WTC11 (cell line): ENCODE measurements around the gene KRTAP4-6. TPM values are rescaled to one million over a fixed set of nuclear protein-coding genes. Genes with fewer than 3 reads are reported as not detected.

ENCODE experiments used
- ATAC-seq: fragments of 200-7000 bp; cut with Tn5 transposase; 2 replicates; pipeline ENCODE4 v1.10.0; 2021; ENCODE audit warnings: mild to moderate bottlenecking, moderate library complexity
- CTCF ChIA-PET: fragments of 300-600 bp; sonication (Branson Sonifier 250); formaldehyde crosslinking; loops from one replicate; lab custom pipeline; 2021; ENCODE audit warnings: antibody characterized with exemption; lab: Charles Lee
- POLR2A ChIA-PET: fragments of 350-600 bp; sonication (Branson Sonifier 250); formaldehyde crosslinking; loops from one replicate; lab custom pipeline; 2021; ENCODE audit warnings: antibody characterized with exemption; lab: Charles Lee
- DNase-seq: peaks from one replicate; pipeline ENCODE4 v3.0.0; 2021; ENCODE audit warnings: low spot score
- H3K27ac Mint-ChIP-seq: 2 replicates; pipeline ENCODE4 v1.8.0; 2021; ENCODE audit warnings: mixed read lengths
- H3K27me3 Mint-ChIP-seq: 2 replicates; pipeline ENCODE4 v1.8.0; 2021; ENCODE audit warnings: low read depth, mild to moderate bottlenecking, moderate library complexity, mixed read lengths
- H3K36me3 Mint-ChIP-seq: 2 replicates; pipeline ENCODE4 v1.8.0; 2021; ENCODE audit warnings: mixed read lengths
- H3K4me1 Mint-ChIP-seq: 2 replicates; pipeline ENCODE4 v1.8.0; 2022; ENCODE audit warnings: mixed read lengths
- H3K4me3 Mint-ChIP-seq: 2 replicates; pipeline ENCODE4 v1.8.0; 2021; ENCODE audit warnings: mild to moderate bottlenecking, moderate library complexity, mixed read lengths
- H3K9me3 Mint-ChIP-seq: 2 replicates; pipeline ENCODE4 v1.8.0; 2021; ENCODE audit warnings: mixed read lengths
- CBFB ChIP-seq: sonication (generic); formaldehyde crosslinking; IDR thresholded peaks from 2 replicates; pipeline ENCODE4 v1.8.1; 2022; ENCODE audit warnings: mild to moderate bottlenecking, low read depth, missing genetic modification reagents
- CREB1 ChIP-seq: sonication (generic); formaldehyde crosslinking; IDR thresholded peaks from 2 replicates; pipeline ENCODE4 v1.8.0; 2023; ENCODE audit warnings: mild to moderate bottlenecking, missing genetic modification reagents
- CREM ChIP-seq: sonication (generic); formaldehyde crosslinking; IDR thresholded peaks from 2 replicates; pipeline ENCODE4 v1.8.1; 2022; ENCODE audit warnings: mild to moderate bottlenecking, missing genetic modification reagents, moderate library complexity
- GABPB1 ChIP-seq: sonication (generic); formaldehyde crosslinking; IDR thresholded peaks from 2 replicates; pipeline ENCODE4 v1.8.1; 2023; ENCODE audit warnings: mild to moderate bottlenecking, missing genetic modification reagents
- GRHL2 ChIP-seq: fragments of 250-450 bp; sonication (Bioruptor Pico); IDR thresholded peaks from 2 replicates; pipeline ENCODE4 v1.8.0; 2022; ENCODE audit warnings: mild to moderate bottlenecking, moderate library complexity; ENCODE audit not compliant: insufficient replicate concordance, severe bottlenecking
- HMGA2 ChIP-seq: fragments of 250-450 bp; sonication (Bioruptor Pico); IDR thresholded peaks from 2 replicates; pipeline ENCODE4 v1.4.0; 2021; ENCODE audit warnings: mild to moderate bottlenecking, moderate library complexity
- JAZF1 ChIP-seq: fragments of 250-450 bp; sonication (Bioruptor Pico); IDR thresholded peaks from 2 replicates; pipeline ENCODE4 v1.9.0; 2021; ENCODE audit warnings: moderate library complexity, mild to moderate bottlenecking, inconsistent platforms
- JUN ChIP-seq: sonication (generic); formaldehyde crosslinking; IDR thresholded peaks from 2 replicates; pipeline ENCODE4 v1.8.0; 2023; ENCODE audit warnings: mild to moderate bottlenecking, missing genetic modification reagents
- KAT7 ChIP-seq: sonication (generic); formaldehyde crosslinking; IDR thresholded peaks from 2 replicates; pipeline ENCODE4 v1.8.1; 2023; ENCODE audit warnings: missing genetic modification reagents, mild to moderate bottlenecking, borderline replicate concordance
- MYBL2 ChIP-seq: sonication (generic); formaldehyde crosslinking; IDR thresholded peaks from 2 replicates; pipeline ENCODE4 v1.8.1; 2023; ENCODE audit warnings: mild to moderate bottlenecking, moderate library complexity, missing genetic modification reagents
- NFE2L1 ChIP-seq: sonication (generic); formaldehyde crosslinking; IDR thresholded peaks from 2 replicates; pipeline ENCODE4 v1.8.1; 2023; ENCODE audit warnings: missing genetic modification reagents
- NFYB ChIP-seq: sonication (generic); formaldehyde crosslinking; conservative IDR thresholded peaks from 2 replicates; pipeline ENCODE4 v1.8.0; 2022; ENCODE audit warnings: low read depth, missing genetic modification reagents
- NR1H2 ChIP-seq: sonication (generic); formaldehyde crosslinking; IDR thresholded peaks from 2 replicates; pipeline ENCODE4 v1.9.0; 2021; ENCODE audit warnings: mild to moderate bottlenecking, moderate library complexity, missing genetic modification reagents
- NR2C2 ChIP-seq: sonication (generic); formaldehyde crosslinking; IDR thresholded peaks from 2 replicates; pipeline ENCODE4 v1.8.0; 2022; ENCODE audit warnings: mild to moderate bottlenecking, missing genetic modification reagents
- PRRX2 ChIP-seq: fragments of 250-450 bp; sonication (Bioruptor Pico); IDR thresholded peaks from 2 replicates; pipeline ENCODE4 v1.8.0; 2021; ENCODE audit warnings: mild to moderate bottlenecking
- SMAD4 ChIP-seq: sonication (generic); formaldehyde crosslinking; IDR thresholded peaks from 2 replicates; pipeline ENCODE4 v1.8.0; 2022; ENCODE audit warnings: mild to moderate bottlenecking, missing genetic modification reagents
- ZNF396 ChIP-seq: fragments of 250-450 bp; sonication (Bioruptor Pico); IDR thresholded peaks from 2 replicates; pipeline ENCODE4 v1.8.0; 2021; ENCODE audit warnings: mild to moderate bottlenecking, moderate library complexity, borderline replicate concordance
- ZNF425 ChIP-seq: fragments of 250-450 bp; sonication (Bioruptor Pico); conservative IDR thresholded peaks from 2 replicates; pipeline ENCODE4 v1.9.0; 2021; ENCODE audit warnings: mild to moderate bottlenecking
- ZNF671 ChIP-seq: fragments of 250-450 bp; sonication (Bioruptor Pico); IDR thresholded peaks from 2 replicates; pipeline ENCODE4 v1.8.0; 2021; ENCODE audit warnings: mild to moderate bottlenecking
- total RNA-seq: library from RNA; stranded (reverse); gene quantifications from 3 replicates; pipeline ENCODE4 v1.2.3, GENCODE V29; 2021
- TF ChIP-seq, protein P1 (sequence below): sonication (generic); formaldehyde crosslinking; IDR thresholded peaks from 2 replicates; pipeline ENCODE4 v1.8.0; 2022; ENCODE audit warnings: mild to moderate bottlenecking, missing genetic modification reagents
- TF ChIP-seq, protein P2 (sequence below): sonication (generic); formaldehyde crosslinking; IDR thresholded peaks from 2 replicates; pipeline ENCODE4 v1.8.1; 2022; ENCODE audit warnings: low read depth, mild to moderate bottlenecking, moderate library complexity, missing genetic modification reagents, borderline replicate concordance
- TF ChIP-seq, protein P3 (sequence below): sonication (generic); formaldehyde crosslinking; IDR thresholded peaks from 2 replicates; pipeline ENCODE4 v1.8.1; 2022; ENCODE audit warnings: mild to moderate bottlenecking, missing genetic modification reagents, moderate library complexity, borderline replicate concordance
- TF ChIP-seq, protein P4 (sequence below): sonication (generic); formaldehyde crosslinking; IDR thresholded peaks from 2 replicates; pipeline ENCODE4 v1.8.0; 2022; ENCODE audit warnings: mild to moderate bottlenecking, missing genetic modification reagents
- TF ChIP-seq, protein P5 (sequence below): sonication (generic); formaldehyde crosslinking; IDR thresholded peaks from 2 replicates; pipeline ENCODE4 v1.8.1; 2023; ENCODE audit warnings: mild to moderate bottlenecking, missing genetic modification reagents
- TF ChIP-seq, protein P6 (sequence below): sonication (generic); formaldehyde crosslinking; IDR thresholded peaks from 2 replicates; pipeline ENCODE4 v1.8.1; 2022; ENCODE audit warnings: mild to moderate bottlenecking, moderate library complexity, missing genetic modification reagents

Gene KRTAP4-6
- total RNA-seq, 1 experiment from 2014 or later, result not detected

GRCh38 chr17:41133880-41134735, 6.2 kb downstream of the KRTAP4-6 start:
- CTCF ChIA-PET, result no interaction called here
- DNase-seq (no peak), ATAC-seq (no peak)

DNA sequence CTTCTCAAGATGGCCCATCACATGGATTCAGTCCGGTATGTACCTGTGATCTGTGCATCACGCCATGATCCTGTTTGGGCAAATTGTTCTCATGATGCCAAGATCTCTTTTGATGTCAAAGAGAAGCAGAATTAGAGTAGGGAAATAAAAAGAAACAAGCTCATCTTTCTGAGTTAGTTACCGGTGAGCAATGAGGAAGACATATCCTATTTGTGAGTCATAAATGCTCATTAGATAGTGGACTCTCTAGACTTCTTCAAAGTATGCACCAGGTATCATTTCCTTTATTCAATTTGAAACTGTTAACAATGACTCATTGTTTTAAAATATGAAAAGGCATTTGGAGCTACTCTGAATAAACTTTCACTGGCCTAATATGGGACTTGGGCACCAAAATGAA, 8.4 kb downstream of the KRTAP4-6 start:
- H3K27me3 Mint-ChIP-seq, result no peaks in the 10 kb centered on the region
- H3K9me3 Mint-ChIP-seq, result peaks cover 2% of the 10 kb centered on the region; the same call in 1 of the 2 replicates
- TF ChIP-seq, protein P1, sequence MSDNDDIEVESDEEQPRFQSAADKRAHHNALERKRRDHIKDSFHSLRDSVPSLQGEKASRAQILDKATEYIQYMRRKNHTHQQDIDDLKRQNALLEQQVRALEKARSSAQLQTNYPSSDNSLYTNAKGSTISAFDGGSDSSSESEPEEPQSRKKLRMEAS, result no peak
- TF ChIP-seq CBFB (no peak), HMGA2 (no peak), ZNF671 (no peak), CREM (CRISPR knock-in tag) (no peak), NFYB (CRISPR knock-in tag) (no peak), SMAD4 (CRISPR knock-in tag) (no peak), ZNF396 (no peak), NR2C2 (CRISPR knock-in tag) (no peak), ZNF425 (CRISPR knock-in tag) (no peak), CREB1 (CRISPR knock-in tag) (no peak), GABPB1 (no peak), NFE2L1 (CRISPR knock-in tag) (no peak), NR1H2 (no peak)
- TF ChIP-seq, protein P2, sequence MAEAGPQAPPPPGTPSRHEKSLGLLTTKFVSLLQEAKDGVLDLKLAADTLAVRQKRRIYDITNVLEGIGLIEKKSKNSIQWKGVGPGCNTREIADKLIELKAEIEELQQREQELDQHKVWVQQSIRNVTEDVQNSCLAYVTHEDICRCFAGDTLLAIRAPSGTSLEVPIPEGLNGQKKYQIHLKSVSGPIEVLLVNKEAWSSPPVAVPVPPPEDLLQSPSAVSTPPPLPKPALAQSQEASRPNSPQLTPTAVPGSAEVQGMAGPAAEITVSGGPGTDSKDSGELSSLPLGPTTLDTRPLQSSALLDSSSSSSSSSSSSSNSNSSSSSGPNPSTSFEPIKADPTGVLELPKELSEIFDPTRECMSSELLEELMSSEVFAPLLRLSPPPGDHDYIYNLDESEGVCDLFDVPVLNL (CRISPR knock-in tag), result no peak
- TF ChIP-seq, protein P3, sequence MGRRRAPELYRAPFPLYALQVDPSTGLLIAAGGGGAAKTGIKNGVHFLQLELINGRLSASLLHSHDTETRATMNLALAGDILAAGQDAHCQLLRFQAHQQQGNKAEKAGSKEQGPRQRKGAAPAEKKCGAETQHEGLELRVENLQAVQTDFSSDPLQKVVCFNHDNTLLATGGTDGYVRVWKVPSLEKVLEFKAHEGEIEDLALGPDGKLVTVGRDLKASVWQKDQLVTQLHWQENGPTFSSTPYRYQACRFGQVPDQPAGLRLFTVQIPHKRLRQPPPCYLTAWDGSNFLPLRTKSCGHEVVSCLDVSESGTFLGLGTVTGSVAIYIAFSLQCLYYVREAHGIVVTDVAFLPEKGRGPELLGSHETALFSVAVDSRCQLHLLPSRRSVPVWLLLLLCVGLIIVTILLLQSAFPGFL (CRISPR knock-in tag), result no peak
- TF ChIP-seq, protein P4, sequence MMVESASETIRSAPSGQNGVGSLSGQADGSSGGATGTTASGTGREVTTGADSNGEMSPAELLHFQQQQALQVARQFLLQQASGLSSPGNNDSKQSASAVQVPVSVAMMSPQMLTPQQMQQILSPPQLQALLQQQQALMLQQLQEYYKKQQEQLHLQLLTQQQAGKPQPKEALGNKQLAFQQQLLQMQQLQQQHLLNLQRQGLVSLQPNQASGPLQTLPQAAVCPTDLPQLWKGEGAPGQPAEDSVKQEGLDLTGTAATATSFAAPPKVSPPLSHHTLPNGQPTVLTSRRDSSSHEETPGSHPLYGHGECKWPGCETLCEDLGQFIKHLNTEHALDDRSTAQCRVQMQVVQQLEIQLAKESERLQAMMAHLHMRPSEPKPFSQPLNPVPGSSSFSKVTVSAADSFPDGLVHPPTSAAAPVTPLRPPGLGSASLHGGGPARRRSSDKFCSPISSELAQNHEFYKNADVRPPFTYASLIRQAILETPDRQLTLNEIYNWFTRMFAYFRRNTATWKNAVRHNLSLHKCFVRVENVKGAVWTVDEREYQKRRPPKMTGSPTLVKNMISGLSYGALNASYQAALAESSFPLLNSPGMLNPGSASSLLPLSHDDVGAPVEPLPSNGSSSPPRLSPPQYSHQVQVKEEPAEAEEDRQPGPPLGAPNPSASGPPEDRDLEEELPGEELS (CRISPR knock-in tag), result no peak
- ChIA-PET POLR2A (no interaction called here), CTCF (no interaction called here)
- ATAC-seq, result no peak
- H3K27ac Mint-ChIP-seq, result no peak overlapping the region
- no peak for DNase-seq
- H3K4me3 Mint-ChIP-seq, result no peak overlapping the region
- no peaks in the 10 kb centered on the region for H3K4me1 Mint-ChIP-seq
- no peaks in the 10 kb centered on the region for H3K36me3 Mint-ChIP-seq

More at GRCh38 chr17:41133880-41134735, 6.2 kb downstream of the KRTAP4-6 start:
- no peaks in the 10 kb centered on the region for H3K4me1 Mint-ChIP-seq
- no peaks in the 10 kb centered on the region for H3K27me3 Mint-ChIP-seq
- H3K9me3 Mint-ChIP-seq, result peaks cover 15% of the 10 kb centered on the region
- POLR2A ChIA-PET, result no interaction called here
- no peak for TF ChIP-seq GRHL2 (CRISPR knock-in tag)
- no peak for TF ChIP-seq MYBL2 (CRISPR knock-in tag)
- TF ChIP-seq, protein P5, sequence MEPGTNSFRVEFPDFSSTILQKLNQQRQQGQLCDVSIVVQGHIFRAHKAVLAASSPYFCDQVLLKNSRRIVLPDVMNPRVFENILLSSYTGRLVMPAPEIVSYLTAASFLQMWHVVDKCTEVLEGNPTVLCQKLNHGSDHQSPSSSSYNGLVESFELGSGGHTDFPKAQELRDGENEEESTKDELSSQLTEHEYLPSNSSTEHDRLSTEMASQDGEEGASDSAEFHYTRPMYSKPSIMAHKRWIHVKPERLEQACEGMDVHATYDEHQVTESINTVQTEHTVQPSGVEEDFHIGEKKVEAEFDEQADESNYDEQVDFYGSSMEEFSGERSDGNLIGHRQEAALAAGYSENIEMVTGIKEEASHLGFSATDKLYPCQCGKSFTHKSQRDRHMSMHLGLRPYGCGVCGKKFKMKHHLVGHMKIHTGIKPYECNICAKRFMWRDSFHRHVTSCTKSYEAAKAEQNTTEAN (CRISPR knock-in tag), result no peak
- no peak for TF ChIP-seq JUN (CRISPR knock-in tag)
- TF ChIP-seq, protein P6, sequence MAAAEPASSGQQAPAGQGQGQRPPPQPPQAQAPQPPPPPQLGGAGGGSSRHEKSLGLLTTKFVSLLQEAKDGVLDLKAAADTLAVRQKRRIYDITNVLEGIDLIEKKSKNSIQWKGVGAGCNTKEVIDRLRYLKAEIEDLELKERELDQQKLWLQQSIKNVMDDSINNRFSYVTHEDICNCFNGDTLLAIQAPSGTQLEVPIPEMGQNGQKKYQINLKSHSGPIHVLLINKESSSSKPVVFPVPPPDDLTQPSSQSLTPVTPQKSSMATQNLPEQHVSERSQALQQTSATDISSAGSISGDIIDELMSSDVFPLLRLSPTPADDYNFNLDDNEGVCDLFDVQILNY, result no peak
- TF ChIP-seq PRRX2, result no peak
- no peak for TF ChIP-seq JAZF1 (CRISPR knock-in tag)
- TF ChIP-seq KAT7 (CRISPR knock-in tag), result no peak
- no peaks in the 10 kb centered on the region for H3K36me3 Mint-ChIP-seq
- H3K27ac Mint-ChIP-seq, result no peak overlapping the region
- H3K4me3 Mint-ChIP-seq, result no peak overlapping the region
